Aorta (tissue), 5 donors: ENCODE data around the gene PRKRIP1. TPM values are rescaled to one million over a fixed set of nuclear protein-coding genes. Genes with fewer than 3 reads are reported as not detected.
A peak's percentile ranks its signal among the peaks of the same experiment; 100 is the strongest.

Source experiments
- ATAC-seq: fragments of 200-7000 bp; cut with Tn5 transposase; one replicate; pipeline ENCODE4 v1.9.1; 2022; ENCODE audit warnings: moderate library complexity; ENCODE audit not compliant: low FRiP score
- DNase-seq, 2 donors: peaks; one replicate each; pipeline ENCODE4 v3.0.0-alpha.2; 2020
- H3K27ac ChIP-seq, 2 donors: one replicate each; pipeline ENCODE4 v1.5.1; 2013; ENCODE audit warnings: low read length in 2 of 2, mild to moderate bottlenecking in 2 of 2, moderate library complexity in 2 of 2, control low read depth in 1 of 2, inconsistent platforms in 1 of 2, low read depth in 1 of 2
- H3K27me3 ChIP-seq, 2 donors: one replicate each; pipeline ENCODE4 v1.6.1; 2013; ENCODE audit warnings: control low read depth in 1 of 2, low read length in 1 of 2, mild to moderate bottlenecking in 1 of 2, moderate library complexity in 1 of 2; ENCODE audit not compliant: insufficient read depth in 2 of 2, control insufficient read depth in 1 of 2
- H3K36me3 ChIP-seq, 2 donors: one replicate each; pipeline ENCODE4 v1.6.1; 2013; ENCODE audit warnings: control low read depth in 1 of 2, low read length in 1 of 2, mild to moderate bottlenecking in 1 of 2; ENCODE audit not compliant: insufficient read depth in 2 of 2, control insufficient read depth in 1 of 2
- H3K4me1 ChIP-seq, 2 donors: one replicate each; pipeline ENCODE4 v1.6.1; 2013; ENCODE audit warnings: low read length in 2 of 2, control low read depth in 1 of 2, mild to moderate bottlenecking in 1 of 2, moderate library complexity in 1 of 2; ENCODE audit not compliant: insufficient read depth in 2 of 2, control insufficient read depth in 1 of 2
- H3K4me3 ChIP-seq, 2 donors: one replicate each; pipeline ENCODE4 v1.5.1; 2013; ENCODE audit warnings: low read length in 2 of 2, control low read depth in 1 of 2, mild to moderate bottlenecking in 1 of 2
- H3K9me3 ChIP-seq: one replicate; pipeline ENCODE4 v1.6.1; 2013; ENCODE audit warnings: mild to moderate bottlenecking, low read length; ENCODE audit not compliant: control insufficient read depth
- WGBS, 2 donors: extraction: QIAGEN DNeasy Blood & Tissue Kit; methylation state at CpG; one replicate each; pipeline ENCODE4 v1.1.7; 2013; 5-methylcytosine and 5-hydroxymethylcytosine counted together
- intact Hi-C, 2 donors: fragments of 100-400 bp; cut with DNase I; formaldehyde crosslinking; loops; one replicate each; pipeline versions ENCODE4 v1.14.2 to v1.15.0; 2022
- polyA plus RNA-seq, 2 donors: library from polyadenylated mRNA; stranded (reverse); fragments of 200-250 nt; gene quantifications; one replicate each; pipeline ENCODE4 v1.2.3, GENCODE V29; 2013
- total RNA-seq, 2 donors: library from RNA; stranded (reverse); fragmentation: NEBNext Ultra II Directional; extraction: Animal tissue kit (Norgen Biotek cat#: 25700); gene quantifications; one replicate each; pipeline ENCODE4 v1.2.1, GENCODE V29; 2021
- donor health status: healthy with polysubstance abuse.
- donor health status: Bipolar disorder and iron deficiency.
- donor health status: DM: no; HTN: no; CAD: no.
- donor health status: DM: no; HTN: no; CAD: no.
- donor health status: DM: yes; HTN: yes; CAD: no.

PRKRIP1 gene
- total and polyA plus RNA-seq, 4 donors: 14.9 to 66.5 (median 22.5) TPM

GRCh38 chr7:102432442-102433218 is 36.5 kb downstream of the PRKRIP1 start:
- WGBS, 2 donors: 24 to 27% methylated on average over 27 of the region's 27 CpGs
- intact Hi-C loops: no loop called here
- Histone ChIP-seq H3K4me3 (peak overlapping the region; percentile 54 to 73), H3K9me3 (no peaks in the 10 kb centered on the region), H3K27ac (no peak overlapping the region), H3K27me3 (no peaks in the 10 kb centered on the region), H3K4me1 (no peaks in the 10 kb centered on the region), H3K36me3 (no peaks in the 10 kb centered on the region)
- DNase-seq: no peak
- ATAC-seq: peak; percentile 60

GRCh38 chr7:102433219-102434038 is 37.3 kb downstream of the PRKRIP1 start, which contains the start of gene ORAI2:
Gene ORAI2, plus strand, starts transcription at chr7:102433575. Its CDS starts 5,382 bp downstream, at chr7:102438957.
- Histone ChIP-seq H3K4me3 (peak within 1 kb of the TSS; percentile 54 to 73), H3K27ac (no peak within 1 kb of the TSS), H3K4me1 (no peaks in the 10 kb centered on the region), H3K27me3 (no peaks in the 10 kb centered on the region), H3K9me3 (no peaks in the 10 kb centered on the region), H3K36me3 (no peaks in the 10 kb centered on the region)
- ATAC-seq: peak; percentile 91
- peak; percentile 90 to 95 for DNase-seq
- intact Hi-C loops: no loop called here
- 1% methylated on average over 34 to 90 of the region's 90 CpGs for WGBS, 2 donors

- DNase-seq: no peak
- peak overlapping the region; percentile 54 to 73 for H3K4me3 ChIP-seq
- H3K9me3 ChIP-seq: no peaks in the 10 kb centered on the region
- ATAC-seq: no peak
- no peaks in the 10 kb centered on the region for H3K4me1 ChIP-seq
- WGBS, 2 donors: 28% methylated on average over 9 of the region's 9 CpGs
- H3K27me3 ChIP-seq: no peaks in the 10 kb centered on the region
- intact Hi-C loops: no loop called here
- H3K27ac ChIP-seq: no peak overlapping the region
- no peaks in the 10 kb centered on the region for H3K36me3 ChIP-seq
These were observed 37.9 kb downstream of the PRKRIP1 start for GRCh38 chr7:102434039-102434486.

GRCh38 chr7:102436118-102436517 is 40.0 kb downstream of the PRKRIP1 start:
- DNase-seq (no peak), ATAC-seq (no peak)
- H3K36me3 ChIP-seq: no peaks in the 10 kb centered on the region
- WGBS, 2 donors: 92 to 93% methylated on average over 10 of the region's 10 CpGs
- intact Hi-C loops: no loop called here
- H3K4me1 ChIP-seq: no peaks in the 10 kb centered on the region
- H3K27ac ChIP-seq: no peak overlapping the region
- H3K9me3 ChIP-seq: no peaks in the 10 kb centered on the region
- H3K4me3 ChIP-seq: no peak overlapping the region
- no peaks in the 10 kb centered on the region for H3K27me3 ChIP-seq

- H3K36me3 ChIP-seq: no peaks in the 10 kb centered on the region
- no peaks in the 10 kb centered on the region for H3K27me3 ChIP-seq
- DNase-seq (no peak), ATAC-seq (no peak)
- no peak overlapping the region for H3K27ac ChIP-seq
- no peak overlapping the region for H3K4me3 ChIP-seq
- no peaks in the 10 kb centered on the region for H3K9me3 ChIP-seq
- H3K4me1 ChIP-seq: no peaks in the 10 kb centered on the region
- WGBS, 2 donors: 81 to 85% methylated on average over 17 of the region's 17 CpGs
- intact Hi-C loops: no loop called here
These were observed 44.0 kb downstream of the PRKRIP1 start for GRCh38 chr7:102439963-102440795.

- 91 to 95% methylated on average over 17 of the region's 17 CpGs for WGBS, 2 donors
- intact Hi-C loops: no loop called here
- Histone ChIP-seq H3K27ac (no peak overlapping the region), H3K36me3 (no peaks in the 10 kb centered on the region), H3K4me3 (no peak overlapping the region), H3K27me3 (no peaks in the 10 kb centered on the region), H3K9me3 (no peaks in the 10 kb centered on the region), H3K4me1 (no peaks in the 10 kb centered on the region)
- DNase-seq (no peak), ATAC-seq (no peak)
These were observed 49.0 kb downstream of the PRKRIP1 start for GRCh38 chr7:102444961-102445673.

GRCh38 chr7:102445674-102446071 is 49.5 kb downstream of the PRKRIP1 start:
- Histone ChIP-seq H3K9me3 (no peaks in the 10 kb centered on the region), H3K27ac (no peak overlapping the region), H3K4me3 (no peak overlapping the region), H3K27me3 (no peaks in the 10 kb centered on the region), H3K4me1 (no peaks in the 10 kb centered on the region), H3K36me3 (no peaks in the 10 kb centered on the region)
- ATAC-seq: no peak
- no peak for DNase-seq
- 67 to 79% methylated on average over 2 of the region's 2 CpGs for WGBS, 2 donors
- intact Hi-C loops: no loop called here
